Muscle layer of duodenum (tissue), 2 donors: Measurements from ENCODE around the gene TIAM2.
A peak's percentile ranks its signal among the peaks of the same experiment; 100 is the strongest.

Source experiments
- H3K27ac ChIP-seq: one replicate; pipeline ENCODE4 v1.7.0; 2013; ENCODE audit warnings: mild to moderate bottlenecking, low read length
- H3K27me3 ChIP-seq: one replicate; pipeline ENCODE4 v1.7.0; 2013; ENCODE audit warnings: low read depth, mild to moderate bottlenecking, control low read depth, low read length
- H3K36me3 ChIP-seq, 2 donors: one replicate each; pipeline ENCODE4 v1.7.0; 2013; ENCODE audit warnings: low read length in 2 of 2, control low read depth in 1 of 2, mild to moderate bottlenecking in 1 of 2; ENCODE audit not compliant: insufficient read depth in 2 of 2, control insufficient read depth in 1 of 2
- H3K4me1 ChIP-seq, 2 donors: one replicate each; pipeline ENCODE4 v1.7.0; 2013; ENCODE audit warnings: low read length in 2 of 2, mild to moderate bottlenecking in 2 of 2, control low read depth in 1 of 2, moderate library complexity in 1 of 2; ENCODE audit not compliant: insufficient read depth in 2 of 2, control insufficient read depth in 1 of 2
- H3K4me3 ChIP-seq, 2 donors: one replicate each; pipeline ENCODE4 v1.7.0; 2013; ENCODE audit warnings: low read length in 2 of 2, low read depth in 1 of 2, mild to moderate bottlenecking in 1 of 2
- H3K9me3 ChIP-seq, 2 donors: one replicate each; pipeline ENCODE4 v1.7.0; 2013; ENCODE audit warnings: low read length in 2 of 2, control low read depth in 1 of 2, mild to moderate bottlenecking in 1 of 2; ENCODE audit not compliant: control insufficient read depth in 1 of 2
- donor health status: healthy.

TIAM2 gene

GRCh38 chr6:155142168-155143028, 147.3 kb downstream of the TIAM2 start:
- Histone ChIP-seq H3K36me3 (no peaks in the 10 kb centered on the region), H3K9me3 (no peaks in the 10 kb centered on the region), H3K4me1 (peaks cover 3 to 15% of the 10 kb centered on the region in 2 donors), H3K27me3 (no peaks in the 10 kb centered on the region), H3K4me3 (peak overlapping the region; percentile 13 to 30), H3K27ac (no peak overlapping the region)

- H3K27me3 ChIP-seq: no peaks in the 10 kb centered on the region
- H3K36me3 ChIP-seq: no peaks in the 10 kb centered on the region
- H3K4me1 ChIP-seq: peaks cover 3 to 15% of the 10 kb centered on the region in 2 donors
- peak overlapping the region; percentile 13 to 30 for H3K4me3 ChIP-seq
- H3K9me3 ChIP-seq: no peaks in the 10 kb centered on the region
- H3K27ac ChIP-seq: no peak overlapping the region
Observed at GRCh38 chr6:155143029-155143577, 148.0 kb downstream of the TIAM2 start.

- Histone ChIP-seq H3K9me3 (no peaks in the 10 kb centered on the region), H3K27me3 (no peaks in the 10 kb centered on the region), H3K36me3 (no peaks in the 10 kb centered on the region), H3K27ac (no peak overlapping the region), H3K4me1 (peaks cover 3 to 15% of the 10 kb centered on the region in 2 donors), H3K4me3 (peak overlapping the region in 1 of 2 donors; percentile 30)
Observed at GRCh38 chr6:155143578-155144106, 148.5 kb downstream of the TIAM2 start.

- H3K4me1 ChIP-seq: peaks cover 3 to 15% of the 10 kb centered on the region in 2 donors
- no peaks in the 10 kb centered on the region for H3K9me3 ChIP-seq
- no peak overlapping the region for H3K4me3 ChIP-seq
- no peaks in the 10 kb centered on the region for H3K36me3 ChIP-seq
- no peak overlapping the region for H3K27ac ChIP-seq
- no peaks in the 10 kb centered on the region for H3K27me3 ChIP-seq
Observed at GRCh38 chr6:155146205-155146604, 151.1 kb downstream of the TIAM2 start.

GRCh38 chr6:155147958-155148663, 153.0 kb downstream of the TIAM2 start:
- no peaks in the 10 kb centered on the region for H3K4me1 ChIP-seq
- no peaks in the 10 kb centered on the region for H3K9me3 ChIP-seq
- H3K27ac ChIP-seq: no peak overlapping the region
- H3K4me3 ChIP-seq: no peak overlapping the region
- H3K36me3 ChIP-seq: no peaks in the 10 kb centered on the region
- H3K27me3 ChIP-seq: no peaks in the 10 kb centered on the region

- H3K27me3 ChIP-seq: no peaks in the 10 kb centered on the region
Observed at GRCh38 chr6:155150967-155151671, 156.0 kb downstream of the TIAM2 start.

GRCh38 chr6:155152211-155153076, 157.3 kb downstream of the TIAM2 start:
- H3K4me1 ChIP-seq: no peaks in the 10 kb centered on the region

More at GRCh38 chr6:155150967-155151671, 156.0 kb downstream of the TIAM2 start:
- Histone ChIP-seq H3K4me3 (no peak overlapping the region), H3K27ac (no peak overlapping the region), H3K9me3 (no peaks in the 10 kb centered on the region), H3K36me3 (no peaks in the 10 kb centered on the region), H3K4me1 (no peaks in the 10 kb centered on the region)

GRCh38 chr6:155154158-155154830, 159.2 kb downstream of the TIAM2 start:
- no peaks in the 10 kb centered on the region for H3K27me3 ChIP-seq
- no peaks in the 10 kb centered on the region for H3K4me1 ChIP-seq
- no peaks in the 10 kb centered on the region for H3K9me3 ChIP-seq
- no peak overlapping the region for H3K27ac ChIP-seq
- no peaks in the 10 kb centered on the region for H3K36me3 ChIP-seq
- no peak overlapping the region for H3K4me3 ChIP-seq

More at GRCh38 chr6:155152211-155153076, 157.3 kb downstream of the TIAM2 start:
- Histone ChIP-seq H3K27me3 (no peaks in the 10 kb centered on the region), H3K9me3 (no peaks in the 10 kb centered on the region), H3K36me3 (no peaks in the 10 kb centered on the region), H3K27ac (no peak overlapping the region), H3K4me3 (no peak overlapping the region)

GRCh38 chr6:155155787-155156447, 160.8 kb downstream of the TIAM2 start:
- no peaks in the 10 kb centered on the region for H3K27me3 ChIP-seq

More at GRCh38 chr6:155155787-155156447, 160.8 kb downstream of the TIAM2 start:
- no peaks in the 10 kb centered on the region for H3K36me3 ChIP-seq
- no peak overlapping the region for H3K4me3 ChIP-seq
- H3K27ac ChIP-seq: no peak overlapping the region
- H3K4me1 ChIP-seq: no peaks in the 10 kb centered on the region
- H3K9me3 ChIP-seq: no peaks in the 10 kb centered on the region
